Activated naive CD4-positive, alpha-beta T cell treated with anti-CD3 and anti-CD28 coated beads, Interleukin-2, amount 50 U/mL, for 24 hours (primary cell): ENCODE data around the gene GSTA2.
"Not testable (repeated sequence)": the region's sequence is repeated elsewhere in the genome, so short reads cannot be mapped to it uniquely, and the experiment has no call there.

Experiments used
- H3K27ac Mint-ChIP-seq: one replicate; pipeline ENCODE4 v1.8.0; 2021; ENCODE audit warnings: mild to moderate bottlenecking, mixed read lengths
- H3K27me3 Mint-ChIP-seq: one replicate; pipeline ENCODE4 v1.8.0; 2021; ENCODE audit warnings: mixed read lengths
- H3K36me3 Mint-ChIP-seq: one replicate; pipeline ENCODE4 v1.8.0; 2021; ENCODE audit warnings: mixed read lengths
- H3K4me1 Mint-ChIP-seq: one replicate; pipeline ENCODE4 v1.8.0; 2021; ENCODE audit warnings: mixed read lengths
- H3K4me3 Mint-ChIP-seq: one replicate; pipeline ENCODE4 v1.8.0; 2021; ENCODE audit warnings: mild to moderate bottlenecking, mixed read lengths
- H3K9me3 Mint-ChIP-seq: one replicate; pipeline ENCODE4 v1.8.0; 2021; ENCODE audit warnings: mixed read lengths

GSTA2 gene

DNA sequence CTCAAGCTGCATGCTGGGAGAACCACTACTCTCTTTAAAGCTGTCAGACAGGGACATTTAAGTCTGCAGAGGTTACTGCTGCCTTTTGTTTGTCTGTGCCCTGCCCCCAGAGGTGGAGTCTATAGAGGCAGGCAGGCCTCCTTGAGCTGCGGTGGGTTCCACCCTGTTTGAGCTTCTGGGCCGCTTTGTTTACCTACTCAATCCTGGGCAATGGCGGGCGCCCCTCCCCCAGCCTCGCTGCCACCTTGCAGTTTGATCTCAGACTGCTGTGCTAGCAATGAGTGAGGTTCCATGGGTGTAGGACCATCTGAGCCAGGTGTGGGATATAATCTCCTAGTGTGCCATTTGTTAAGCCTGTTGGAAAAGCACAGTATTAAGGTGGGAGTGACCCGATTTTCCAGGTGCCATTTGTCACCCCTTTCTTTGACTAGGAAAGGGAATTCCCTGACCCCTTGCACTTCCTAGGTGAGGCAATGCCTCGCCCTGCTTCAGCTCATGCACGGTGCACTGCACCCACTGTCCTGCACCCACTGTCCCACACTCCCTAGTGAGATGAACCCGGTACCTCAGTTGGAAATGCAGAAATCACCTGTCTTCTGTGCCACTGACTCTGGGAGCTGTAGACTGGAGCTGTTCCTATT lies 13.6 kb upstream of the GSTA2 start:
- not testable (repeated sequence) for H3K4me1 Mint-ChIP-seq, H3K36me3 Mint-ChIP-seq, H3K9me3 Mint-ChIP-seq, H3K27ac Mint-ChIP-seq, H3K4me3 Mint-ChIP-seq
- peaks cover 23% of the 10 kb centered on the region for H3K27me3 Mint-ChIP-seq

- not testable (repeated sequence) for H3K4me3 Mint-ChIP-seq, H3K9me3 Mint-ChIP-seq, H3K27me3 Mint-ChIP-seq, H3K36me3 Mint-ChIP-seq, H3K4me1 Mint-ChIP-seq, H3K27ac Mint-ChIP-seq
These were observed 6.1 kb upstream of the GSTA2 start for GRCh38 chr6:52769399-52769798.

GRCh38 chr6:52767658-52768057 lies 4.4 kb upstream of the GSTA2 start:
- not testable (repeated sequence) for H3K9me3 Mint-ChIP-seq, H3K27me3 Mint-ChIP-seq

GRCh38 chr6:52761673-52762491 lies 1.4 kb downstream of the GSTA2 start:
- H3K4me3 Mint-ChIP-seq, H3K27me3 Mint-ChIP-seq, H3K36me3 Mint-ChIP-seq, H3K9me3 Mint-ChIP-seq, H3K27ac Mint-ChIP-seq, H3K4me1 Mint-ChIP-seq: not testable (repeated sequence)

More at GRCh38 chr6:52767658-52768057, 4.4 kb upstream of the GSTA2 start:
- not testable (repeated sequence) for H3K27ac Mint-ChIP-seq, H3K4me3 Mint-ChIP-seq, H3K4me1 Mint-ChIP-seq, H3K36me3 Mint-ChIP-seq

DNA sequence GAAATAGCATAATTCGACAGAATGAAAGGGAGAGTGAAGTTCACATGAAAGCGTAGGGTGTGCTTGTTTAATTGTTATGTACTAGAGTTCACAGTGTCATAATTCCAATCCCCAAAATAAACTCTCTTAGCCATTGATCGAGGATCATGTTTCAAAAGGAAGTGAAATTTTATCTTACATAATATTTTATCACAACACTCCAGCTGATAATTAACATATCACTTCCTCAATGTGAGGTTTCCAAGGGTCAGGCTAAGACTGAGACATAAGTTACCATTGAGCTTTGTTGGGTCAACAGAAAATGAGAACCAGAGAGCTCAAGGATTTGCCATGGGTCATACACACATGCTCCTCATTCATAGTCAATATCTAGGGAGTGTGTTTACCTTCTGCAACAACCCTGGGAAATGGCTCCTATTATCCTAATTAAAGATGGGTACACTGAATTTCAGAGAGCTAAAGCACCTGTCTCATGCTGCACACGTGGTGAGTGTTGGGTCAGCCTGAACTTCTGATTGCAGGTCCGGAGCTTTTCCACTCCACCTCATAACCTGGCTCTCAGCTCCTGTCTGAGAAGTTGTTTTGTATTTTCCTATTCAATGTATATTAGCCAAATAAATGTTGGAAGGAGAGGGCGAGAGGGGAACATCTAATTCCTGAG lies 3.0 kb downstream of the GSTA2 start:
- no peaks in the 10 kb centered on the region for H3K36me3 Mint-ChIP-seq
- no peaks in the 10 kb centered on the region for H3K9me3 Mint-ChIP-seq
- no peak overlapping the region for H3K4me3 Mint-ChIP-seq
- H3K4me1 Mint-ChIP-seq, result no peaks in the 10 kb centered on the region
- peaks cover 10% of the 10 kb centered on the region for H3K27me3 Mint-ChIP-seq
- H3K27ac Mint-ChIP-seq, result no peak overlapping the region

DNA sequence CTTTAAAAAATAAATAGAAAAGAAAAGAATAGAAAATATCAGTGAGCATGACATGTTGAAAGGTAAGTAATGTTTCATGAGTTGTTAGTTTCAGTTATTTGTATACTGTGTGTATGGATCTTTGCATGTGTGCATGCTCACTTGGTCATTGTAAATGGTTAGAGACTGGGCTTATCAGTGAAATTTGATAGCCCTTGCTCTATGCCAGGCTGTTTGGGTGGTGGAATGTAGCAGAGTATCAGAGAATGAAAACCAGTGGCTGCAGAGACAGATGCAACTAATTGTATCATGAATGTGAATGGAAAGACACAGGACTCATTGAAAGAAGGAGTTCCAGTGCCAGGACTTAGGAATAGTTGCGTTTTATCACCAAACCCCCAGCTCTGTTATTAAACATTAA lies 4.2 kb downstream of the GSTA2 start:
- no peaks in the 10 kb centered on the region for H3K36me3 Mint-ChIP-seq
- no peaks in the 10 kb centered on the region for H3K9me3 Mint-ChIP-seq
- H3K27me3 Mint-ChIP-seq, result peaks cover 11% of the 10 kb centered on the region
- H3K27ac Mint-ChIP-seq, result no peak overlapping the region
- no peak overlapping the region for H3K4me3 Mint-ChIP-seq
- no peaks in the 10 kb centered on the region for H3K4me1 Mint-ChIP-seq

DNA sequence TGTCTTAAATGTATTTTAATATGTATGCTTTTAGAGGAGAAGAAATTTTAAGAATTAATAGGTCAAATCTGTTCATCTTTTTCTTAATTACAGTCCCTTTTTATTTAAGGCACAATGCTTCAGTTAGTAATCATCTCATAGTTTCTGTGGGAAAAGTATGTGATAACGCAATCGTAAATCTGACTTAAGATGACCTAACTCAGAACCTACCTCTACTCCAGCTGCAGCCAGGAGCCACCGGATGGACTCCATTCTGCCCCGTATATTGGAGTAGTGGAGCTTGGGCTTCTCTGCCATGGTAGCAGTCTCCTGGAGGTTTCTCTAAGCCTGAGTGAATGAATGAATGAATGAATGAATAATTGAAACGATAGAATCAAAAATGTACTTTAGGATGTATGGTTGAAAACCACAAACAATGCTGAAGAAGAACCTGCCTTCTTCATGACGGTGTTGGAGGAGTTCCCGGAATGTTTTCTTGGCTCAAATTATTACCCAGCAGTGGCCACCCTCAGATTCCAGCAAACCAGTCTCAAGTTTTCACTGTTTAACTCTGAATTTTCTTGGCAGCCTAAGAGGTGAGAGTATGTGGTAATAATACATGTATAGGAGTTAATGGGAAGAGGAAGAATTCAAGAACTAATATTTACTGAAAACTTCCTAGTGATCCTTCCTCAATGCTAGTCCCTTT lies 5.5 kb downstream of the GSTA2 start:
- not testable (repeated sequence) for H3K27ac Mint-ChIP-seq
- peaks cover 11% of the 10 kb centered on the region for H3K27me3 Mint-ChIP-seq

GRCh38 chr6:52754443-52754842 lies 8.8 kb downstream of the GSTA2 start:
- H3K36me3 Mint-ChIP-seq, result peaks cover 2% of the 10 kb centered on the region
- peaks cover 5% of the 10 kb centered on the region for H3K9me3 Mint-ChIP-seq
- H3K4me3 Mint-ChIP-seq, result no peak overlapping the region
- H3K27ac Mint-ChIP-seq, result no peak overlapping the region
- H3K27me3 Mint-ChIP-seq, result peaks cover 9% of the 10 kb centered on the region
- H3K4me1 Mint-ChIP-seq, result no peaks in the 10 kb centered on the region

More for the DNA sequence above, 5.5 kb downstream of the GSTA2 start:
- H3K4me3 Mint-ChIP-seq, H3K36me3 Mint-ChIP-seq, H3K4me1 Mint-ChIP-seq, H3K9me3 Mint-ChIP-seq: not testable (repeated sequence)

DNA sequence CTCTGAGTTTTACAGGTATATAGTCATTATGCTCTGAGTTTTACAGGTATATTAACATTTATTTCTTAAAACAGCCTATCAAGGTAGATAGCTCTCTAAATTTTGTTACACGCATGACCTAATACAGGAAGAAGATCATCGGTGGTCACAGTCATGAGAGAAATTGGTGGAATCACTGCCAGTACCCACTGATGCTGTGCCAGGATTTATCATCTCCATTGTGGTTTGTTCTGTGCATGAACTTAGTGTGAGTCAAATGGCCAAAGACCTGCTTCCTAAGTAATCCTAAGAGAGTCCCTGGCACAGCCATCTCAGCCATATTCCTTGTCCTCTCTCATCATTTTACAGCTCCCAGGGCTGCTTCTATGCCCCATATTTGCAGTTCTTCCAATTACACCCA lies 10.1 kb downstream of the GSTA2 start:
- H3K9me3 Mint-ChIP-seq, H3K36me3 Mint-ChIP-seq, H3K27me3 Mint-ChIP-seq, H3K27ac Mint-ChIP-seq, H3K4me3 Mint-ChIP-seq, H3K4me1 Mint-ChIP-seq: not testable (repeated sequence)

GRCh38 chr6:52752310-52752709 lies 11.0 kb downstream of the GSTA2 start:
- Mint-ChIP-seq H3K9me3 (peaks cover 5% of the 10 kb centered on the region), H3K4me3 (no peak overlapping the region), H3K4me1 (no peaks in the 10 kb centered on the region), H3K36me3 (peaks cover 2% of the 10 kb centered on the region), H3K27ac (no peak overlapping the region), H3K27me3 (peaks cover 9% of the 10 kb centered on the region)

GRCh38 chr6:52749556-52750152 lies 13.6 kb downstream of the GSTA2 start:
- Mint-ChIP-seq H3K9me3 (peaks cover 5% of the 10 kb centered on the region), H3K27me3 (peaks cover 5% of the 10 kb centered on the region), H3K4me1 (no peaks in the 10 kb centered on the region), H3K27ac (no peak overlapping the region), H3K4me3 (no peak overlapping the region), H3K36me3 (peaks cover 2% of the 10 kb centered on the region)

DNA sequence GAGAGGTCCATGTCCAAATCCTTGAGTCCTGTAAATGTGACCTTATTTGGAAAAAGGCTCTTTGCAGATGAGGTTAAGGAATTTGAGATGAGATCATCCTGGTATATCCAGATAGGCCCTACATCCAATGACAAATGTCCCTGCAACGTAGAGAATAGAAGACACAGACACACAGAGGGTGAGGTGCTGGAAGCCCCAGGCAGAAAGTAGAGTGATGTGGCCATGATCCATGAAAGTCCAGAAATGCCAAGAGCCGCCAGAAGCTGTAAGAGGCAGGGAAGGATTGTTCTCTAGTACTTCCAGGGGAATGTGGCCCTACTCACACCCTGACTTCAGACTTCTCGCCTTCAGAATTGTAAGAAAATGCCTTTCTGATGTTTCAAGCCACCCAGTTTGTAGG lies 16.0 kb downstream of the GSTA2 start:
- not testable (repeated sequence) for H3K9me3 Mint-ChIP-seq, H3K27me3 Mint-ChIP-seq

GRCh38 chr6:52746213-52746612 lies 17.1 kb downstream of the GSTA2 start:
- H3K9me3 Mint-ChIP-seq, result peaks cover 5% of the 10 kb centered on the region
- peaks cover 3% of the 10 kb centered on the region for H3K36me3 Mint-ChIP-seq
- no peak overlapping the region for H3K27ac Mint-ChIP-seq
- H3K27me3 Mint-ChIP-seq, result peaks cover 7% of the 10 kb centered on the region
- no peaks in the 10 kb centered on the region for H3K4me1 Mint-ChIP-seq
- H3K4me3 Mint-ChIP-seq, result no peak overlapping the region

More for the DNA sequence above, 16.0 kb downstream of the GSTA2 start:
- H3K36me3 Mint-ChIP-seq, H3K27ac Mint-ChIP-seq, H3K4me3 Mint-ChIP-seq, H3K4me1 Mint-ChIP-seq: not testable (repeated sequence)

- Mint-ChIP-seq H3K4me3 (no peak overlapping the region), H3K27me3 (peaks cover 4% of the 10 kb centered on the region), H3K9me3 (peaks cover 6% of the 10 kb centered on the region), H3K4me1 (no peaks in the 10 kb centered on the region), H3K36me3 (peaks cover 2% of the 10 kb centered on the region), H3K27ac (no peak overlapping the region)
These were observed 17.5 kb downstream of the GSTA2 start for GRCh38 chr6:52745764-52746201.

- peaks cover 4% of the 10 kb centered on the region for H3K27me3 Mint-ChIP-seq
- H3K4me1 Mint-ChIP-seq, result no peaks in the 10 kb centered on the region
- peaks cover 1% of the 10 kb centered on the region for H3K36me3 Mint-ChIP-seq
- H3K9me3 Mint-ChIP-seq, result peaks cover 7% of the 10 kb centered on the region
- H3K27ac Mint-ChIP-seq, result no peak overlapping the region
- H3K4me3 Mint-ChIP-seq, result no peak overlapping the region
These were observed 21.4 kb downstream of the GSTA2 start for GRCh38 chr6:52741872-52742271.
